GM19351 (cell line): ENCODE measurements around the gene SLC14A1.

Experiments
- ATAC-seq: cut with Tn5 transposase; IDR thresholded peaks from one replicate; pipeline ENCODE4 v1.9.1; 2021; ENCODE audit warnings: mild to moderate bottlenecking, moderate library complexity; ENCODE audit not compliant: unreplicated experiment

The SLC14A1 gene

DNA sequence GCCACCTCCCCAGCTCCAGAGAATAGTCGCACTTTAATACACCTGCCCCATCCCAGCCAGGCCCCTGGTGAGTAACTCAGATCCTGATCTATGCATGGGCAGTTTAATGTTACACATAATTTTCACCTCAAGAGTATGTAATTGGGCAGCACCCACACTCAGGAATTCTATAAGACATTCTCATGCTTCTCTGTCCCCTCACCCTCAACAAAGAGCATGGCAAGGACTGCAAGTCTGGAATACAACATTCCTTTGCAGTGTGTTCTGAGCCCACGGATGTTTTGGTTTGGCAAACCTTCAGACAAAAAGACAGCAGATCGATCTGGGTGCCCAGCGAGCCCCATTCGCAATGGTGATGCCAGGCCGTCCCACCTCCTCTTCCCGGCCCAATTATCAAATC lies 4.9 kb upstream of the SLC14A1 start:
- ATAC-seq: no peak

DNA sequence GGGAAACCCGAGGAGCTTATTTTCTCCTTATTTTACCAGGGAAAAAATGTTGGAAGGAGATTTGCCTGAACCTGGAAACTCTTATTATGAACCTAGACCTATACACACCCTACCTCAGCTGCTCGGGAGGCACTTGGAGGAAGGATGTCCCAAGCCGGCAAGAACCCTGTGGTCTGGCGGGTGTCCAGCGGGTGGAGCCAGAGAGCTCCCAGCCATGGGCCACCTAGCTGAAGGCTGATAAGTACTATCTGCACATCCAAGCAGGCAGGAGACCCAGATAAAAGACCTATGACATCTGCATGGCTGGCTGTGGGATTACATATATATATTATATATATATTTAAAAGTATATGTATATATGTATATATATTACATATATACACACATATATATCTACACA lies 1.1 kb upstream of the SLC14A1 start:
- peak; percentile 99 for ATAC-seq

DNA sequence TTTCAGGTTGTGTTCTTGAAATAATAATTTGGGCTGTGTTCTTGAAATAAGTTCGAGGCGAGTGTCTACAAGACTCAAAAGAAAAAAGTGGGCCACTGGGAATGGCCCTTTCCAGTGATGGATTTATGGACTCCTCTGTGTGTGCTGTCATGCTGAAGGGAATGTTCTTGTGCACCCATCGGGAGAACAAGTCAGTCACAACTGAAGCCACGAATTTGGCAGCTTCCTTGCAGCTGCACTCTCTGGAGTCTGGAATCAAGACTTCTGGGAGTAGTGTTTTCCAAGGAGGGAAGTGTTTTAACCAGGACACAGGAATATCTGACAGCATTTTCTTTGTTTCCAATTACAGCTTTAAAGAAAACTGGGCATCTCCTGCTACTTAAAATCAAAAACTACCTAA lies 620 bp downstream of the SLC14A1 start:
- ATAC-seq: no peak

DNA sequence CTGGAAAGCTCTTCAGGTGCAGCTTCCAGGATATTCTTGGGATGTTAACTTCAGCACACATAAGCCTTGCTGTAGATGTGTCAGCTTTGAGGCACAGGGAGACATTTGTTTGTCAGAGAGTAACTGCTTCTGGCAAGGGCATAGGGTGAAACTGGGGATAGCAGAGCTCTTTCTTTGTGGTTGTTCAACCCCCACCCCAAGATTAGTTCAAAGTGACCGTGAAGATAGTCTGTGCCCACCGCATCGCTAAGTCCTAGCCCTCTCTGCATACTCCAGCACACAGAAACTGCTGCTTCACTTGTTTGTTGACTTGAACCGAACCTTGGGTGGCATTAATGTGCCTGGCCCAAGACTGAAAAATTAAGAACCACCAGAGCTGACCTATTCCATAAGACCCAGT lies 1.4 kb downstream of the SLC14A1 start:
- no peak for ATAC-seq

DNA sequence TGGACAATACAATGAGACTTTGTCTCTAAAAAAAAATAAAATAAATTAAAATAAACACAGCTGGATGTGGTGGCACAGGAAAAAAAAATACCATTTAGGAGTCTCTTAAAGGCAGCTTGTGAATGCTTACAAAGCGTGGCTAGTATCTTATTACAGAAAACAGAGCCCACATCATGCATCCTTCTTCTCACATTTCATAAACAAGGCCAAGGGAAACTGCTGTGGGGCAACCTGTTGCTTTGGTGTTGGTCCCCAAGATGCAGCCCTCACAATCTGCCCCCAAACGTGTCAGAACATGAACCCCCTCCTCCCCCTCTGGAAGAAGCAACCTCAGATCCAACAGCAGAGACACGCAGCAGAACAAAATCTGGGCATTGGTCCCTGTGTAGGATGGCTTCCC lies 2.6 kb downstream of the SLC14A1 start:
- no peak for ATAC-seq

DNA sequence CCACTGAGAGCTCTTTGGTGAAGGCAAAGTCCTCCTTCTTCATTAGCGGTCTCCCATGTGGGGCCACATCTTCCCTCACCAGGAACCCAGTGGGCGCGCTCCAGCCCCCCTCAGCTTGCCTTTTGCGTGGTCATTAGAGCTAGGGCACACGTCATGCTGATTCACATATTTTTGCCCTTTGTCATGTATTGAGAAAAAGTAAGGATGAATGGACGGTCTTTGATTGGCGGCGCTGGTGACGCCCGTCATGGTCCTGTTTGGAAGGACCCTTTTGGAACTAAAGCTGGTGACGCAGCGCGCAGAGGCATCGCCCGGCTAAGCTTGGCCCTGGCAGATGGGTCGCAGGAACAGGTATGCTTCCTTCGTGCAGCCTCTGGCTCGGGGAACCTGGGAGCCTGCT lies 3.1 kb downstream of the SLC14A1 start:
- ATAC-seq: no peak

DNA sequence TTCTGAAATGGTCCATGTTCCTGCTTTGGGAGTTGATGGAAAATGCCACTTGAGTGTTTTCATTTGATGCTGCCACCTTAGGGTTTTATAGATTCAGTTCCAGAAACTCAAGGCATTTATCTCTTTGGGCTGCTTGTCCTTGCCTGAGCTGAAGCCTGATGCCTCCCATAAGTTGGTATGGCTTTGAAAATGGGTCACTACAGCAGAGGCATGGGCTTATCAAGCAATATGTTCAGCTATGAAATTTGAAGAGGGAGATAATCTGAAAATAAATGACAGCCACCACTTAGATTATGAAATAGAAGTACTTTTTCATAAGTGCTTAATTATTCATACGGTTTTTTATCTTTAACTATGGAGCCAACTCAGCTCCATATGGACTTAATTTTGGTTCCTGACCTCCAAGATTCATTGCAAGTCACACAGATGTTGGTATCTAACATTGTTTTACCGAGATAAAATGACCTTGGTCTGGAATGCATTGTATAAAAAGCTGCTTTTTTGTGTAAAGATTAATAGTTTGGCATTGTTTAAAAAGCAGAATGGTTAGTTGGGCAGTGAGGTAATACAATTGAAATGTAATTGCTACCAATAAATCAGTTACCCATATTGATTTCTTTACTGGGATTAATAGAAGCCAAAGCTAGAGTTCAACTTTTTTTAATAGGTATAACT lies 4.5 kb downstream of the SLC14A1 start:
- no peak for ATAC-seq

DNA sequence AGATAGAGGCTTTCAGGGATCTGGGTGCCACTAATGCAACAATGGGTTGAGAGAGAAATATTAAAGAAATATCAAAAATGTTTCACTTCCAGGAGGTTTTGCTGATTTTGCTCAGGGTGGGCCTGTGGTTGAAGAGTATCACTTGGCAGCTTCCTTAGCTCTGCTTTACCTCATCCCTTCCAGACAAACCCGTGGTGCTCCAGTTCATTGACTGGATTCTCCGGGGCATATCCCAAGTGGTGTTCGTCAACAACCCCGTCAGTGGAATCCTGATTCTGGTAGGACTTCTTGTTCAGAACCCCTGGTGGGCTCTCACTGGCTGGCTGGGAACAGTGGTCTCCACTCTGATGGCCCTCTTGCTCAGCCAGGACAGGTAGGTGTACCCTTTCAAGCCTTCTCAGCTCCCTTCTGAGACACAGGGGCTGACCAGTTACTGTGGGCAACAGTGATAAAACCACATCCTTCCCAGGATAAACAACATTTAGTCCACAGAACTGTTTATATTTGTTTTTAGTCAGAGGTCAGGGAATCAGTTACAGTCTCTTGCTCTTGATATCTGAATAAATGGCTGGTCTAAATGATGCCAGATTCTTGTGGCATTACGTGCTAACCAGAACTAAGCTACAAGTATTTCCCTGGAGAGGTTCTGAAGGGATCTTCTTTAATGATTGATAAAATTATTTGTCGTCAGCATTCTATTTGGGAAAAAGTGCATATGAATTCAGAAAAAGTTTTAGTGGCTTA lies 7.0 kb downstream of the SLC14A1 start:
- ATAC-seq: no peak

DNA sequence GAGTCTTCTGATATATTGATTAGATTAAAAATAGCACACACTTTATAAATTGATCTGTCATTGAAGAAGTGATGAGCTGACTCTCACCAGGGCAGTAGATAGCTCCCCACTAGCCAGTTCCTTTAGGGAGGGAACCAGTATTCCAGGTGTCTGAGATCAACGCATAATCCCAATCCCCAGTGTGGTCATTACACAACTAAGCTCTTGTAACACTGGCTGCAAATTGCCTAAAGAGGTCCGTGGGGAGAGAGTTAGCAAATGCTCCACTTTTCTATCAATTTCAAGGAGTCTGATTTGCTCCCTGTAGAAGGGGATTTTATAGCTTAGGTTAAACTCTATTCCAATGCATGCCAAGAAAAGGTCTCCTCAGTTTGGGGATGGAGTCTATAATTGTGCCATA lies 7.7 kb downstream of the SLC14A1 start:
- ATAC-seq: no peak

DNA sequence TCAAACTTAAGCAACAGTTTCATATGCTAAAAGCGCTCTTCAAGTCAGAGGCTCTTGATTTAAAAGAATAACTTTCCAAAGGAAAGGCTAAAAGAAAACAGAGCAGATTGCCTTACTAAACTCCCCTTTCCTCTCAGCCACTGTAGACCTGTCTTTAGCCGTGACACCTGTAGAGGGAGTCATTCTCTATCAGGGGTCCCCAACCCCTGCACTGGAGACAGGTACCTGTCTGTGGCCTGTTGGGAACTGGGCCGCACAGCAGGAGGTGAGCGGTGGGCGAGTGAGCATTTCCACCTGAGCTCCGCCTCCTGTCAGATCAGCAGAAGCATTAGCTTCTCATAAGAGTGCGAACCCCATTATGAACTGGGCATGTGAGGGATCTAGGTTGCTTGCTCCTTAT lies 9.6 kb downstream of the SLC14A1 start:
- no peak for ATAC-seq

DNA sequence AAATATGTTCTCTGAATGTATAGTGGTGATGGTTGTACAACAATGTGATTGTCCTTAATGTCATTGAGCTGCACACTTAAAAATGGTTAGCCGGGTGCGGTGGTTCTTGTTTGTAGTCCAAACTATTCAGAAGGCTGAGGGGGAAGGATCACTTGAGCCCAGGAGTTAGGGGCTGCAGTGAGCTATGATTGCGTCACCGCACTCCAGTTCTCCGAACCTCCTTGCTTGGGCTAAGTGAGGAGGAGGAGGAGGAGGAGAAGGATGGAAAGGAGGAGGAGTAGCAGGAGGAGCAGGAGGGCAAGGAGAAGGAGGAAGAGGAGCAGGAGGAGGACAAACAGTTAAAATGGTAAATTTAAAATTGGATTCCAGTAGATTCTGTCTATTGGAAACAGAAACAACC lies 10.5 kb downstream of the SLC14A1 start:
- ATAC-seq: no peak

DNA sequence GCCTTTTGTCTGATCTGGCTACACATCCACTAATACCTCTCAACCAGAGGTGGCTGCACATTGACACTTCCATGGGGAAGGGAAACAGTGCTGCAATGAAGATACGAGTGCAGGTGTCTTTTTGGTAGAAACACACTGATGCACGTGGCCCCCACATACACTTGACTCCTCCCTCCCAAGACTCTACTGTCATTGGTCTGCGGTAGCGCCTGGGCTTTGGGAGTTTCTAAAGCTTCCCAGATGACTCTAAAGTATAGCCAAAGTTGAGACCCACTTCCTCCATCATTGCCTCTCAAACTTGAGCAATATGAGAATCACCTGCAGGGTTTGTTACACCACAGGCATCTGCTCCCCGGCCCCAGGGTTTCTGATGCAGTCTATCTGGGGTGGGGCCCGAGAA lies 11.0 kb downstream of the SLC14A1 start:
- ATAC-seq: no peak

DNA sequence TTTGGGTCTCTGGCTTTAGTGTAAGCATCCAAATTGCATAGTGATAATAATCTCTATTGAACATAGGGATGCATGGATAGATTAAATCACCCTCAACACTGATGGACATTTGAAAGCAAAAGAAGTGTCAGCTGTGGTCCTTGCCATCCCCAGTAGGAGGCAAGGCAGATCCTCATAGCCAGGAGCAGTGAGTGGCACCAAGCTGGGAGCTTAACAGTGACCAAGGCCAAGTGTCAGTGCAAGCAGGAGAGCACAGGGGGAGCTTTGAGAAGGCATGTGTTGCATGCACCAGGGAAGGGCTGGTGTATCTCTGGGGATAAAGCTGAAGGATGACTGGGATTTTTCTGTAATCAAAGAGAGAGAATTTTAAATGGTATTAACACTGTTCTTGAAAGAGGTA lies 14.7 kb downstream of the SLC14A1 start:
- no peak for ATAC-seq

DNA sequence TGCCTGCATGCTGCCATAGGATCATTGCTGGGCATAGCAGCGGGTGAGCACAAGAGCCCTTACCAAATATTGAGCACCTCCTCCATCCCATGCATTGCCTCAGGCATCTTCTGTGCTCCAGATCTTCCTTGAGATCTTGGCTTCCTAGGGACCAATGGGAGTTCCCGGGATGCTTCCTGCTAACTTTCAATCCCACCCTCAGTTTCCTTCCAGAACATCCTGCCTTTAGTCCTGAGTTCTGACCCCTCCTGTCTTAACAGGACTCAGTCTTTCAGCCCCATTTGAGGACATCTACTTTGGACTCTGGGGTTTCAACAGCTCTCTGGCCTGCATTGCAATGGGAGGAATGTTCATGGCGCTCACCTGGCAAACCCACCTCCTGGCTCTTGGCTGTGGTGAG lies 15.3 kb downstream of the SLC14A1 start:
- no peak for ATAC-seq

DNA sequence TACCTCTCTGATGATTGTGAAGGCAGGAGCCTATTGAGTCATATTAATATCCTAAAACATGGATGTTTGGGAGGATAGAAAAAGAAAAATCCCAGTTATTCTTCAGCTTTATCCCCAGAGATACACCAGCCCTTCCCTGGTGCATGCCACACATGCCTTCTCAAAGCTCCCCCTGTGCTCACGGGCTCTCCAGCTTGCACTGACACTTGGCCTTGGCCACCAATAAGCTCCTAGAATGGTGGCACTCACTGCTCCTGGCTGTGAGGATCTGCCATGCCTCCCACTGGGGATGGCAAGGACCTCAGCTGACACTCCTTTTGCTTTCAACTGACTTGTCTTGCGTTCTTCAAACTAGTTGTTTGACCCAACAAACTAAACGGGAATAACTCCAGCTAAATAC lies 15.9 kb downstream of the SLC14A1 start:
- no peak for ATAC-seq

DNA sequence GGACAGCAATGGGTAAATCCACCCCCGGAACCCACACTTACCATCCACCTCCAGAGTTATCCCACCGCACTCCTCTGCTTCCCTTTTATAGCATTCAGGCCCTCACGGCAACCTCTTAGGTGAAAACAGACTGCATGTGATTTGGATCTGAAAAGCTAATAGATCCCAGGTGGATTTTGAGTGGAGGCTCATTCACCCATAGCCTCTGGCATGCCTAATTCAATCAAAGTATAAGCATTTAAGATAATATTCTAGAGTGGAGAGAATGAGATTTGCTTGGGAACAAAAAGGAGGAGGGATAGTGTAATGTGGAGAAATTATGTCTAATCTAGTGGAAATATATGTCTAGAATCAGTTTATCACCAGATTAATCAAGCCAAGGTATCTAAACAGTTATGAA lies 17.1 kb downstream of the SLC14A1 start:
- no peak for ATAC-seq

DNA sequence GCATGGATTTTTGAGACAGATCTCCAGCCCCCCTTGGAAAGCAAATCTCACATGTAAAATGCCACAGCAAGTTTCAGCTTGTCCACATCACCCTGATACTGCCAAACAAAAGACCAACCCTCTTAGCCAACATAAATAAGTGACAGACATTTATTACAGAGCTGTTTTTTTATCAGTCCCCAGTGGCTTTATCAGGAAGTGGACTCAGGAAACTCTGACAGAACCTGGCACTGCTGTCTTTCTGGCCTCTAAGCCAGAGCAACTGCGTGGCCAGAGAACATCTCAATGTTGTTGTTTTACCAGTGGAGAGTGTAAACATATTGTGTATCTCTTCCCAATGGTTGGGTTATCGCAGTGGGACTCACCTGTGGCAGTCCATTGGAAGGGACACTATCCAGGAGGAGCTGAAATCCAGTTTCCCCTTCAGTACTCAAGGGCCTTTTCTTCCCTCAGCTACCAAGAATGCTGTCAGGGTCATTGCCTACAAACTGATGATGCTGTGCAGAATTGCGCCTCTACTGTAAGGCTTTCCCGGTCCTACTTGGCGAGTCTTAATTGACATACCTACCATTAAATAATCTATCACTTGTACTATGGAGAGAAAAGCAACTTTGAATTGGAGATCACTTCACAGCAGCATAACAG lies 22.0 kb downstream of the SLC14A1 start:
- ATAC-seq: no peak

DNA sequence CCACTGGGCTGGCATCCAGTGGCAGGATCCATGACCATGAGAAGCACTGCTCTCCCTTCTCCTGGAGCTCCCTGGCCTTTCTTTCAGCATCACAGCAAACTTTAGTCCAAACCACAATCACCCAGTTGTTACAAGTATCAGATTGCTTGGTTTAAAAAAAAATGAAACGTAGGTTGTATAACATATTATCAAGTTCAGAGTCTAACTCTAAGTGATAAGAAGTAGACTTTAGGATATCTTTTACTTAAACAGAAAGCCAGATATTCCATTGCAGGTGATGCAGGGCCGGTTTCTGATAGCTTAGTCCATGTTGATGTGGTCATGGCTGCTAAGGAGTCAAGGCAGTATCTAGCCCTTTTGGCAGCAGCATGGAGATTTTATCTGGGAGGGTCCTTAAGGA lies 24.5 kb downstream of the SLC14A1 start:
- no peak for ATAC-seq

DNA sequence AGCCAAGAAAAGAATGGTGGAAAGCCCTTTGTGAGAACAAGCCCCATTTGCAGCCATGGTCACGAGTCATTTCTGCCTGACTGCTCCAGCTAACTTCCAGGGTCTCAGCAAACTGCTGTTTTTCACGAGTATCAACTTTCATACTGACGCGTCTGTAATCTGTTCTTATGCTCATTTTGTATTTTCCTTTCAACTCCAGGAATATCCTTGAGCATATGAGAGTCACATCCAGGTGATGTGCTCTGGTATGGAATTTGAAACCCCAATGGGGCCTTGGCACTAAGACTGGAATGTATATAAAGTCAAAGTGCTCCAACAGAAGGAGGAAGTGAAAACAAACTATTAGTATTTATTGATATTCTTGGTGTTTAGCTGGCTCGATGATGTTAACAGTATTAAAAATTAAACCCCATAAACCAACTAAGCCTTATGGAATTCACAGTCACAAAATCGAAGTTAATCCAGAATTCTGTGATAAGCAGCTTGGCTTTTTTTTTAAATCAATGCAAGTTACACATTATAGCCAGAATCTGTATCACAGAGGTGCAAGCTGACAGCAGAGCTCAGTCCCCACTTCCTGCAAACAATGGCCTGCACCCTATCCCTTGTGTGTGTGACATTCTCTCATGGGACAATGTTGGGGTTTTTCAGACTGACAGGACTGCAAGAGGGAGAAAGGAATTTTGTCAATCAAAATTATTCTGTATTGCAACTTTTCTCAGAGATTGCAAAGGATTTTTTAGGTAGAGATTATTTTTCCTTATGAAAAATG lies 26.1 kb downstream of the SLC14A1 start:
- ATAC-seq: peak; percentile 72

DNA sequence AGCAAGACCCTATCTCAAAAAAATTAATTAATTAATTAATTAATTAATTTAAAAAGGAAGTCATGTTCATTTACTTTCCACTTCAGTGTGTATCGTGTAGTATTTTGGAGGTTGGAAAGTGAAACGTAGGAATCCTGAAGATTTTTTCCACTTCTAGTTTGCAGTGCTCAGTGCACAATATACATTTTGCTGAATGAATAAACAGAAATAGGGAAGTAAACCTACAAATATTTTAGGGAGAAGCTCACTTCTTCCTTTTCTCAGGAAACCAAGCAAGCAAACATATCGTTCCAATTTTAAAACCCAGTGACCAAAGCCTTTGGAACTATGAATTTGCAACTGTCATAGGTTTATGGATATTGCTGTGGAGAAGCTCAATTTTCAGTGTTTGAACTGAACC lies 27.8 kb downstream of the SLC14A1 start:
- no peak for ATAC-seq

DNA sequence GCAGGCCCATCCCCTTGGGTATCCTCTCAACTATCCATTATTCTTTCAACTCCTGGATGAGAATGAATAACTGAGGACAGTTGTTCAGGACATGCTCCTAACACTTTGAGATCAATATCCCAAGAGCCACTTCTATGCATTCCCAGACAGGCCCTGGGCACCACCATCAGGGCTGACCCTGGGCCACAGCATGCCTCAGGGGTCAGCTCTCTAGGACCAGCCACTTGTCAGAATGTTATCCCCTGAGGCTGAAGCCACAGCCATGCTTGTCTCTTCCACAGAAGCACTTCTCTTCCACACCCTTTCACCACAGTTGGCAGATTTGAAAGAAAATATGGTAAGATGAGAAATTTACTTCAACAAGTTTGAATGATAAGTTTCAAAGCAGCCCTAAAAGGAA lies 28.7 kb downstream of the SLC14A1 start:
- no peak for ATAC-seq

DNA sequence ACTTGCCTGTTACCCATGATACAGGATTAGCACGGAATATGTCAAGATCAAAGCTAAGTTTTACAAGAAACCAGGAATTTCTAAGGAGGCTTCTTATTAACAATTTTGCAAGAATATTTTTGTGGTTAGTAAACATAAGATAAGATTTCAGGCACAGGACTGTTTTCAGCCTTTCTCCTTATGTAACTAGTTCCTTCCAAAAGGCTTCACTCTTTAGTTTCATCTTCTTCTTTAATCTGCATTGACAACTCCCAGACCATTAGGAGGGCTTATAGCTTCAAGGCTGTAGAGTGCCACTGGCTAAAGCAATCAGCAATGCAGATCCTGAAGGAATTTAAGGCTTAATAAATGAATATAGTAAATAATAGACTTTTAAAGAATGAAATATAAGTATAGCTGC lies 29.3 kb downstream of the SLC14A1 start:
- no peak for ATAC-seq
